CD4-positive, alpha-beta T cell treated with Interleukin-2 at 100 ng/mL for 4 hours (primary cell): ENCODE data around the gene FASTKD2.

Source experiments
- DNase-seq: peaks from one replicate; pipeline ENCODE4 v3.0.0-alpha.2; 2020; ENCODE audit warnings: low spot score

The FASTKD2 gene

GRCh38 chr2:206838690-206839089 lies 73.3 kb downstream of the FASTKD2 start:
- no peak for DNase-seq

- no peak for DNase-seq
Measured at GRCh38 chr2:206840999-206841398, 75.6 kb downstream of the FASTKD2 start.
